22Rv1 (cell line): ENCODE results near the gene ERC1.
"Not testable (repeated sequence)": the region's sequence is repeated elsewhere in the genome, so short reads cannot be mapped to it uniquely, and the experiment has no call there.

Experiments used
- CTCF ChIP-seq: fragments of 450-650 bp; IDR thresholded peaks from 2 replicates; pipeline ENCODE4 v1.5.1; 2017; ENCODE audit warnings: mild to moderate bottlenecking
- ZFX ChIP-seq: fragments of 450-650 bp; IDR thresholded peaks from 2 replicates; pipeline ENCODE4 v1.6.1; 2017; ENCODE audit warnings: antibody characterized with exemption, borderline replicate concordance

- TF ChIP-seq CTCF, ZFX: not testable (repeated sequence)
Observed at GRCh38 chr12:1355871-1356270, 364.8 kb downstream of the ERC1 start.
